Glutamatergic neuron (in vitro differentiated cells): ENCODE results near the gene SRRT. TPM values are rescaled to one million over a fixed set of nuclear protein-coding genes. Genes with fewer than 3 reads are reported as not detected.
"Not testable (repeated sequence)": the region's sequence is repeated elsewhere in the genome, so short reads cannot be mapped to it uniquely, and the experiment has no call there.

ENCODE experiments used
- DNase-seq: peaks from one replicate; pipeline ENCODE4 v3.0.0; 2022
- H3K27ac Mint-ChIP-seq: one replicate; pipeline ENCODE4 v1.8.0; 2020; ENCODE audit warnings: mild to moderate bottlenecking, mixed read lengths, inconsistent platforms; ENCODE audit not compliant: unreplicated experiment
- H3K27me3 Mint-ChIP-seq: one replicate; pipeline ENCODE4 v1.8.0; 2020; ENCODE audit warnings: mild to moderate bottlenecking, moderate library complexity, mixed read lengths, inconsistent platforms; ENCODE audit not compliant: unreplicated experiment
- H3K36me3 Mint-ChIP-seq: one replicate; pipeline ENCODE4 v1.8.0; 2020; ENCODE audit warnings: mild to moderate bottlenecking, mixed read lengths, inconsistent platforms; ENCODE audit not compliant: unreplicated experiment
- H3K4me1 Mint-ChIP-seq: one replicate; pipeline ENCODE4 v1.8.0; 2020; ENCODE audit warnings: mild to moderate bottlenecking, low read depth, mixed read lengths, inconsistent platforms; ENCODE audit not compliant: unreplicated experiment
- H3K4me3 Mint-ChIP-seq: one replicate; pipeline ENCODE4 v1.8.0; 2020; ENCODE audit warnings: mild to moderate bottlenecking, mixed read lengths, inconsistent platforms; ENCODE audit not compliant: unreplicated experiment
- H3K9me3 Mint-ChIP-seq: one replicate; pipeline ENCODE4 v1.8.0; 2020; ENCODE audit warnings: mild to moderate bottlenecking, moderate library complexity, mixed read lengths, inconsistent platforms; ENCODE audit not compliant: unreplicated experiment
- total RNA-seq: library from RNA; stranded (reverse); fragmentation: NEBNext Ultra II Directional; extraction: Animal tissue kit (Norgen Biotek cat#: 25700); gene quantifications from one replicate; pipeline ENCODE4 v1.2.1, GENCODE V29; 2021; ENCODE audit not compliant: unreplicated experiment
- TF ChIP-seq, protein P1 (sequence below): fragments of 200-600 bp; sonication (generic); IDR thresholded peaks from one replicate; pipeline ENCODE4 v1.5.0; 2021; ENCODE audit not compliant: partially characterized antibody, unreplicated experiment

Gene SRRT
- total RNA-seq, 1 donor from 2014 or later, result 213 TPM

DNA sequence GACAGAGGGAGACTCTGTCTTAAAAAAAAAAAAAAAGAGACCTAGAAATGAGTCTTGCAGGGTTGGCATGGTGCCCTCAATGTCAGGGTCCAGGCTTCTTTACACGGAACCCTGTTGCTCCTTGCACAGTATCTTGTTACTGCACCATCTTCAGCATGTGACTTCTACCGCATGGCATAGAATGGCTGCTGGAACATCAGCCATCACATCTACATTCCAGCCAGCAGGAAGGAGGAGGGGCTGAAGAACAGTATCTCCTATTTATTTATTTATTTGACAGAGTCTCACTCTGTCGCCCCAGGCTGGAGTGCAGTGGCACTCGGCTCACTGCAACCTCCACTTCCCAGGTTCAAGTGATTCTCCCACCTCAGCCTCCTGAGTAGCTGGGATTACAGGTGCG, 24.5 kb downstream of the SRRT start:
- H3K27me3 Mint-ChIP-seq, result peaks cover 7% of the 10 kb centered on the region
- H3K4me1 Mint-ChIP-seq, result peaks cover 5% of the 10 kb centered on the region
- no peak overlapping the region for H3K27ac Mint-ChIP-seq
- peaks cover 9% of the 10 kb centered on the region for H3K9me3 Mint-ChIP-seq
- H3K4me3 Mint-ChIP-seq, result no peak overlapping the region
- TF ChIP-seq, protein P1, sequence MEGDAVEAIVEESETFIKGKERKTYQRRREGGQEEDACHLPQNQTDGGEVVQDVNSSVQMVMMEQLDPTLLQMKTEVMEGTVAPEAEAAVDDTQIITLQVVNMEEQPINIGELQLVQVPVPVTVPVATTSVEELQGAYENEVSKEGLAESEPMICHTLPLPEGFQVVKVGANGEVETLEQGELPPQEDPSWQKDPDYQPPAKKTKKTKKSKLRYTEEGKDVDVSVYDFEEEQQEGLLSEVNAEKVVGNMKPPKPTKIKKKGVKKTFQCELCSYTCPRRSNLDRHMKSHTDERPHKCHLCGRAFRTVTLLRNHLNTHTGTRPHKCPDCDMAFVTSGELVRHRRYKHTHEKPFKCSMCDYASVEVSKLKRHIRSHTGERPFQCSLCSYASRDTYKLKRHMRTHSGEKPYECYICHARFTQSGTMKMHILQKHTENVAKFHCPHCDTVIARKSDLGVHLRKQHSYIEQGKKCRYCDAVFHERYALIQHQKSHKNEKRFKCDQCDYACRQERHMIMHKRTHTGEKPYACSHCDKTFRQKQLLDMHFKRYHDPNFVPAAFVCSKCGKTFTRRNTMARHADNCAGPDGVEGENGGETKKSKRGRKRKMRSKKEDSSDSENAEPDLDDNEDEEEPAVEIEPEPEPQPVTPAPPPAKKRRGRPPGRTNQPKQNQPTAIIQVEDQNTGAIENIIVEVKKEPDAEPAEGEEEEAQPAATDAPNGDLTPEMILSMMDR, result no peak
- DNase-seq, result no peak
- H3K36me3 Mint-ChIP-seq, result peaks cover 5% of the 10 kb centered on the region

GRCh38 chr7:100900978-100901377, 26.1 kb downstream of the SRRT start:
- no peak overlapping the region for H3K27ac Mint-ChIP-seq
- TF ChIP-seq, protein P1, result no peak
- DNase-seq, result no peak
- peaks cover 5% of the 10 kb centered on the region for H3K36me3 Mint-ChIP-seq
- peaks cover 5% of the 10 kb centered on the region for H3K27me3 Mint-ChIP-seq
- peaks cover 4% of the 10 kb centered on the region for H3K4me1 Mint-ChIP-seq
- H3K9me3 Mint-ChIP-seq, result peaks cover 7% of the 10 kb centered on the region
- no peak overlapping the region for H3K4me3 Mint-ChIP-seq

GRCh38 chr7:100901921-100902332, 27.0 kb downstream of the SRRT start:
- TF ChIP-seq, protein P1, result no peak
- H3K27ac Mint-ChIP-seq, result no peak overlapping the region
- peaks cover 5% of the 10 kb centered on the region for H3K36me3 Mint-ChIP-seq

GRCh38 chr7:100902638-100903037, 27.7 kb downstream of the SRRT start:
- peaks cover 4% of the 10 kb centered on the region for H3K9me3 Mint-ChIP-seq
- H3K4me1 Mint-ChIP-seq, result no peaks in the 10 kb centered on the region
- no peak overlapping the region for H3K27ac Mint-ChIP-seq
- H3K36me3 Mint-ChIP-seq, result peaks cover 5% of the 10 kb centered on the region
- no peaks in the 10 kb centered on the region for H3K27me3 Mint-ChIP-seq
- H3K4me3 Mint-ChIP-seq, result no peak overlapping the region
- no peak for DNase-seq
- TF ChIP-seq, protein P1, result no peak

More at GRCh38 chr7:100901921-100902332, 27.0 kb downstream of the SRRT start:
- Mint-ChIP-seq H3K9me3 (peaks cover 4% of the 10 kb centered on the region), H3K4me3 (no peak overlapping the region), H3K27me3 (no peaks in the 10 kb centered on the region), H3K4me1 (no peaks in the 10 kb centered on the region)
- DNase-seq, result no peak

- Mint-ChIP-seq H3K36me3 (peaks cover 5% of the 10 kb centered on the region), H3K27me3 (no peaks in the 10 kb centered on the region), H3K9me3 (no peaks in the 10 kb centered on the region), H3K27ac (no peak overlapping the region), H3K4me1 (no peaks in the 10 kb centered on the region), H3K4me3 (no peak overlapping the region)
- DNase-seq, result no peak
- TF ChIP-seq, protein P1, result no peak
Observed at GRCh38 chr7:100908512-100908911, 33.6 kb downstream of the SRRT start.

DNA sequence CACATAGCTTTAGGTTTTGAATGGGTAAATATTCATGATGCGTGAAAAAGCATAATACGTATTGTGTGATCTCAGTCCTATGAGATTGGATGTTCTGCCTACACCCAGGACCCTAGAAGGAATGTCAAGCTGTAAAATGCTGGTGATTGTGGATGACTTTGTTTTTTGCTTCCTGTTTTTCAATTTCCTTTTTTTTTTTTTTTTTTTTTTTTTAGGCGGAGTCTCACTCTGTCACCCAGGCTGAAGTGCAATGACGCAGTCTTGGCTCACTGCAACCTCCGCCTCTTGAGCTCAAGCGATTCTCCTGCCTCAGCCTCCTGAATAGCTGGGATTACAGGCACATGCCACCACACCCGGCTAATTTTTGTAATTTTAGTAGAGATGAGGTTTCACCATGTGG, 35.5 kb downstream of the SRRT start:
- not testable (repeated sequence) for H3K4me3 Mint-ChIP-seq, DNase-seq, H3K4me1 Mint-ChIP-seq, H3K9me3 Mint-ChIP-seq, H3K27me3 Mint-ChIP-seq, H3K36me3 Mint-ChIP-seq, H3K27ac Mint-ChIP-seq
